Prostate gland (tissue), 2 donors: ENCODE data around the gene SYNM. TPM values are rescaled to one million over a fixed set of nuclear protein-coding genes. Genes with fewer than 3 reads are reported as not detected.

Experiments
- DNase-seq: peaks from one replicate; pipeline ENCODE4 v3.0.0-alpha.2; 2019; ENCODE audit warnings: low spot score
- H3K27ac ChIP-seq, 2 donors: fragments of 200-600 bp; sonication (generic); 2 replicates each; pipeline ENCODE4 v1.5.1; 2017 to 2019
- H3K27me3 ChIP-seq: fragments of 200-600 bp; sonication (generic); replicated peaks from 2 replicates; pipeline ENCODE4 v1.5.1; 2019; ENCODE audit not compliant: insufficient read depth
- H3K36me3 ChIP-seq, 2 donors: fragments of 200-600 bp; sonication (generic); 1 replicate in 1 of 2; 2 replicates in 1 of 2; pipeline versions ENCODE4 v1.5.1 to v1.8.1; 2017 to 2019
- H3K4me1 ChIP-seq: fragments of 200-600 bp; sonication (generic); replicated peaks from 2 replicates; pipeline ENCODE4 v1.5.1; 2019
- H3K4me3 ChIP-seq, 2 donors: fragments of 200-600 bp; sonication (generic); 2 replicates each; pipeline ENCODE4 v1.5.1; 2017 to 2019
- H3K9me3 ChIP-seq: fragments of 200-600 bp; sonication (generic); 2 replicates; pipeline ENCODE4 v1.5.1; 2017
- CTCF ChIP-seq, 4 experiments: fragments of 200-600 bp in 2 of 4; fragments of 450-650 bp in 2 of 4; sonication (generic) in 2 of 4; IDR thresholded peaks; 1 replicate in 3 of 4; 2 replicates in 1 of 4; pipeline ENCODE4 v1.5.1; 2016 to 2019; ENCODE audit warnings: antibody characterized with exemption in 4 of 4, mild to moderate bottlenecking in 2 of 4, moderate library complexity in 2 of 4
- POLR2A ChIP-seq: fragments of 450-650 bp; IDR thresholded peaks from one replicate; pipeline ENCODE4 v1.6.1; 2016; ENCODE audit warnings: antibody characterized with exemption, mild to moderate bottlenecking
- POLR2AphosphoS5 ChIP-seq: sonication (generic); formaldehyde crosslinking; IDR thresholded peaks from one replicate; pipeline ENCODE4 v1.6.1; 2017; ENCODE audit warnings: antibody characterized with exemption
- WGBS: methylation state at CpG from one replicate; pipeline ENCODE4 v1.1.5; 2018; 5-methylcytosine and 5-hydroxymethylcytosine counted together
- intact Hi-C: fragments of 100-400 bp; cut with DNase I; formaldehyde crosslinking; loops from one replicate; pipeline ENCODE4 v1.14.2; 2022
- total RNA-seq, 2 donors: library from RNA; depleted of rRNA; stranded (reverse); fragments of >200 nt; gene quantifications; one replicate each; pipeline ENCODE4 v1.1.0, GENCODE V29; 2016

Gene SYNM
- total RNA-seq, 2 donors from 2014 or later: 181 to 185 TPM

DNA sequence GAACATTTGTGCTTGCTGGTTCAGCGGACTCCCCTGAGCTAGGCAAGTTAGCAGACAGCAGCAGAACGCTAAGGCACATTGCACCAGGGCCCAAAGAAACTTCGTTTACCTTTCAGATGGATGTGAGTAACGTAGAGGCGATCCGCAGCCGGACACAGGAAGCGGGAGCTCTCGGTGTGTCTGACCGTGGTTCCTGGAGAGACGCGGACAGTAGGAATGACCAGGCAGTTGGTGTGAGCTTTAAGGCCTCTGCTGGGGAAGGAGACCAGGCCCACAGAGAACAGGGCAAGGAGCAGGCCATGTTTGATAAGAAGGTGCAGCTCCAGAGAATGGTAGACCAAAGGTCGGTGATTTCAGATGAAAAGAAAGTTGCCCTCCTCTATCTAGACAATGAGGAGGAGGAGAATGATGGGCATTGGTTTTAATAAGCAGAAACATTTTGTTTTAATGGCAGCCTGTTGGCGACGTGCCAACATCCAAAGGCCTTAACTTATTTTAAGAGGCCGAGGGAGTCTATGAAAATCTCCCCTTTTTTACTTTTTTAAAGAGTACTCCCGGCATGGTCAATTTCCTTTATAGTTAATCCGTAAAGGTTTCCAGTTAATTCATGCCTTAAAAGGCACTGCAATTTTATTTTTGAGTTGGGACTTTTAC lies 27.9 kb downstream of the SYNM start:
- Histone ChIP-seq H3K36me3 (no peaks in the 10 kb centered on the region), H3K9me3 (no peaks in the 10 kb centered on the region), H3K4me1 (no peaks in the 10 kb centered on the region), H3K27me3 (no peaks in the 10 kb centered on the region), H3K4me3 (no peak overlapping the region), H3K27ac (no peak overlapping the region)
- DNase-seq: no peak
- intact Hi-C loops: no loop called here
- no peak for TF ChIP-seq POLR2AphosphoS5
- no peak for TF ChIP-seq POLR2A
- no peak for TF ChIP-seq CTCF (IDR thresholded peaks at IDR 0.05)
- WGBS: 76% methylated on average over 18 of the region's 18 CpGs

DNA sequence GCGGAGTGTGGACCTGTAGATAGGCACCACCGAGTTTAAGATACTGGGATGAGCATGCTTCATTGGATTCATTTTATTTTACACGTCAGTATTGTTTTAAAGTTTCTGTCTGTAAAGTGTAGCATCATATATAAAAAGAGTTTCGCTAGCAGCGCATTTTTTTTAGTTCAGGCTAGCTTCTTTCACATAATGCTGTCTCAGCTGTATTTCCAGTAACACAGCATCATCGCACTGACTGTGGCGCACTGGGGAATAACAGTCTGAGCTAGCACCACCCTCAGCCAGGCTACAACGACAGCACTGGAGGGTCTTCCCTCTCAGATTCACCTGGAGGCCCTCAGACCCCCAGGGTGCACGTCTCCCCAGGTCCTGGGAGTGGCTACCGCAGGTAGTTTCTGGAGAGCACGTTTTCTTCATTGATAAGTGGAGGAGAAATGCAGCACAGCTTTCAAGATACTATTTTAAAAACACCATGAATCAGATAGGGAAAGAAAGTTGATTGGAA lies 29.5 kb downstream of the SYNM start:
- Histone ChIP-seq H3K27ac (no peak overlapping the region), H3K4me1 (no peaks in the 10 kb centered on the region), H3K4me3 (no peak overlapping the region), H3K9me3 (no peaks in the 10 kb centered on the region), H3K27me3 (no peaks in the 10 kb centered on the region), H3K36me3 (no peaks in the 10 kb centered on the region)
- no peak for DNase-seq
- TF ChIP-seq CTCF (IDR thresholded peaks at IDR 0.05) (no peak), POLR2AphosphoS5 (no peak), POLR2A (no peak)
- intact Hi-C loops: no loop called here
- WGBS: 79% methylated on average over 11 of the region's 11 CpGs

DNA sequence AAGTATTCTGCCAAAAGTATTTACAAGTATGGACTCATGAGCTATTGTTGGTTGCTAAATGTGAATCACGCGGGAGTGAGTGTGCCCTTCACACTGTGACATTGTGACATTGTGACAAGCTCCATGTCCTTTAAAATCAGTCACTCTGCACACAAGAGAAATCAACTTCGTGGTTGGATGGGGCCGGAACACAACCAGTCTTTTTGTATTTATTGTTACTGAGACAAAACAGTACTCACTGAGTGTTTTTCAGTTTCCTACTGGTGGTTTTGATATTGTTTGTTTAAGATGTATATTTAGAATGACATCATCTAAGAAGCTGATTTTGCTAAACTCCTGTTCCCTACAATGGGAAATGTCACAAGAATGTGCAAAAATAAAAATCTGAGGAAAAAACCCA lies 30.3 kb downstream of the SYNM start:
- H3K27ac ChIP-seq: no peak overlapping the region
- no peaks in the 10 kb centered on the region for H3K4me1 ChIP-seq

GRCh38 chr15:99137111-99137546 lies 32.2 kb downstream of the SYNM start:
- TF ChIP-seq CTCF (IDR thresholded peaks at IDR 0.05) (no peak), POLR2A (no peak), POLR2AphosphoS5 (no peak)

More for the DNA sequence above, 30.3 kb downstream of the SYNM start:
- no peaks in the 10 kb centered on the region for H3K36me3 ChIP-seq
- no peaks in the 10 kb centered on the region for H3K9me3 ChIP-seq
- intact Hi-C loops: no loop called here
- WGBS: 48% methylated on average over 4 of the region's 4 CpGs
- no peak for TF ChIP-seq POLR2A
- no peak for TF ChIP-seq POLR2AphosphoS5
- TF ChIP-seq CTCF (IDR thresholded peaks at IDR 0.05): no peak
- no peaks in the 10 kb centered on the region for H3K27me3 ChIP-seq
- DNase-seq: no peak
- no peak overlapping the region for H3K4me3 ChIP-seq

DNA sequence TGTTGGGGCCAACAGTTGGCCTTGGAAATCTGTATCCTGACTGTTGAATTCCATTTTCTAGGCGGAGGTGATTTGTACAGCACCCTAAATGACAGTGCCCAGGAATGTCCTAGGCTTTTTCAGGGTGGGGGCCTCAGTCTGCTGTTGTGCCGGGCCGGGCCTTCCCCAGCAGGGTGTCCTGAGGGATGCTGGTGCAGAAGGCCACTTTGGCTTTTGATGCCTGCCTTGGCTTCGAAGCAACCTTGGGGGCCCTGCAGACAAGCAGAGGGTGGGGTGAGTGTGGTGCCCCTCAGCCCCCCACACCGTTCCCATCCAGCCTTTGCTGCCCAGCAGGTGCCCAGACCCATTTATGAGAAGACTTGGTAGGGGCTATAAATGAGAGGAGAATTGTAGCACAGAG lies 33.0 kb downstream of the SYNM start:
- no peaks in the 10 kb centered on the region for H3K4me1 ChIP-seq
- DNase-seq: no peak
- intact Hi-C loops: no loop called here

More at GRCh38 chr15:99137111-99137546, 32.2 kb downstream of the SYNM start:
- Histone ChIP-seq H3K27me3 (no peaks in the 10 kb centered on the region), H3K4me1 (no peaks in the 10 kb centered on the region), H3K27ac (peak overlapping the region in 1 of 2 donors; percentile 3), H3K4me3 (no peak overlapping the region), H3K36me3 (no peaks in the 10 kb centered on the region), H3K9me3 (no peaks in the 10 kb centered on the region)
- no peak for DNase-seq
- intact Hi-C loops: no loop called here
- WGBS: 53% methylated on average over 13 of the region's 13 CpGs

More for the DNA sequence above, 33.0 kb downstream of the SYNM start:
- WGBS: 83% methylated on average over 5 of the region's 5 CpGs
- H3K4me3 ChIP-seq: no peak overlapping the region
- no peak for TF ChIP-seq POLR2A
- no peak for TF ChIP-seq POLR2AphosphoS5
- no peak for TF ChIP-seq CTCF (IDR thresholded peaks at IDR 0.05)
- peak overlapping the region in 1 of 2 donors; percentile 3 for H3K27ac ChIP-seq
- H3K36me3 ChIP-seq: no peaks in the 10 kb centered on the region
- no peaks in the 10 kb centered on the region for H3K27me3 ChIP-seq
- H3K9me3 ChIP-seq: no peaks in the 10 kb centered on the region
